SK-N-MC (cell line): ENCODE measurements around the gene POC5.

Source experiments
- EZH2 ChIP-seq: fragments of 200-600 bp; sonication (generic); IDR thresholded peaks from one replicate; pipeline ENCODE4 v1.6.1; 2017; ENCODE audit warnings: antibody characterized with exemption
- FOXP2 ChIP-seq: optimal IDR thresholded peaks from 2 replicates; pipeline ENCODE3; 2011; ENCODE audit warnings: mild to moderate bottlenecking, moderate library complexity; ENCODE audit not compliant: insufficient read depth; ENCODE audit errors: extremely low read length, control extremely low read depth
- POLR2AphosphoS5 ChIP-seq: IDR thresholded peaks from 2 replicates; pipeline ENCODE4 v1.6.1; 2012; ENCODE audit warnings: mild to moderate bottlenecking, low read depth, low read length, borderline replicate concordance

- TF ChIP-seq EZH2 (no peak), POLR2AphosphoS5 (no peak), FOXP2 (no peak)
Measured at GRCh38 chr5:75637949-75638348, 79.3 kb downstream of the POC5 start.
